Peyer's patch (tissue), 4 donors: ENCODE results near the gene CXorf49B.
"Not testable (repeated sequence)": the region's sequence is repeated elsewhere in the genome, so short reads cannot be mapped to it uniquely, and the experiment has no call there.

Experiments
- POLR2A ChIP-seq, 2 donors: fragments of 450-650 bp; IDR thresholded peaks; one replicate each; pipeline ENCODE4 v1.5.1; 2017; ENCODE audit warnings: antibody characterized with exemption in 2 of 2, mild to moderate bottlenecking in 2 of 2, moderate library complexity in 2 of 2
- TF ChIP-seq, protein P1 (sequence below), 6 experiments: fragments of 450-650 bp in 4 of 6; fragments of 200-600 bp in 2 of 6; sonication (generic) in 1 of 6; IDR thresholded peaks; one replicate each; pipeline ENCODE4 v1.5.1; 2017 to 2019; ENCODE audit warnings: antibody characterized with exemption in 6 of 6, mild to moderate bottlenecking in 3 of 6, moderate library complexity in 1 of 6

DNA sequence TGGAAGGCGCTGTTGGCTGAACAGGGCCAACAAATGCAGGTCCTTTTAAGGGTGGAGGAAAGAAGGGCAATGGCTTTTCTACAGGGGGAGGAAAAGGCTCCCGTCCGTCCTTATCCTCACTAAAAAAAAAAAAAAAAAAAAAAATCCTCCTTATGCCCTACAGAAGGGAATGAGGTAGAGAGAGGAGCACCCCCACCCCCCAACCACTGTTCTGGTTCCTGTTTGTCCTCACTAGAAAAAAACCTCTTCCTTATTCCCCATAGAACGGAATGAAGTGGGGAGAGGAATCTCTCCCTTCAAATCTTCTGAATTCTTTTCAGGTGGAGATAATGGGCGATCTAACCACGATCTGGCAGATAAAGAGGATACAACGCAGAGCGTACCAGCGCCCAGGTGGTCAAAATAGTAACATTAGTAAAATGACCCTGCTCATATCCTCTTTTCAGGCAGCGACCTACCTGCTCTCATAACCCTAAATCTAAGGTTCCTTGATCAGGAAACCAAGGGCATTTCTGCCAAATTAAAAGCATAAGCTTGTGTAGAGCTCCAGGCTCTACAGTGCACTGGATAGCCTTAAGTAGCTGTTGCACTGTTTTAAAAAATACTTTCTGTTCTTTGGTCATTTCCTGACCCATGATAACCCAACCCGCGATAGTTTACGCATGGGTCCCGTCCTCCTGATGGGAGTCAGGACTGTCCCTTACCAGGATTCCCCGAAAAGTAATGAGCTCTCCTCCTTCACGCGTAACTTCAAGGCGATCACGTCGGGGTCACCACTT, 20.6 kb downstream of the CXorf49B start:
- TF ChIP-seq, protein P1, sequence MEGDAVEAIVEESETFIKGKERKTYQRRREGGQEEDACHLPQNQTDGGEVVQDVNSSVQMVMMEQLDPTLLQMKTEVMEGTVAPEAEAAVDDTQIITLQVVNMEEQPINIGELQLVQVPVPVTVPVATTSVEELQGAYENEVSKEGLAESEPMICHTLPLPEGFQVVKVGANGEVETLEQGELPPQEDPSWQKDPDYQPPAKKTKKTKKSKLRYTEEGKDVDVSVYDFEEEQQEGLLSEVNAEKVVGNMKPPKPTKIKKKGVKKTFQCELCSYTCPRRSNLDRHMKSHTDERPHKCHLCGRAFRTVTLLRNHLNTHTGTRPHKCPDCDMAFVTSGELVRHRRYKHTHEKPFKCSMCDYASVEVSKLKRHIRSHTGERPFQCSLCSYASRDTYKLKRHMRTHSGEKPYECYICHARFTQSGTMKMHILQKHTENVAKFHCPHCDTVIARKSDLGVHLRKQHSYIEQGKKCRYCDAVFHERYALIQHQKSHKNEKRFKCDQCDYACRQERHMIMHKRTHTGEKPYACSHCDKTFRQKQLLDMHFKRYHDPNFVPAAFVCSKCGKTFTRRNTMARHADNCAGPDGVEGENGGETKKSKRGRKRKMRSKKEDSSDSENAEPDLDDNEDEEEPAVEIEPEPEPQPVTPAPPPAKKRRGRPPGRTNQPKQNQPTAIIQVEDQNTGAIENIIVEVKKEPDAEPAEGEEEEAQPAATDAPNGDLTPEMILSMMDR (IDR thresholded peaks at IDR 0.05), result not testable (repeated sequence)
- TF ChIP-seq POLR2A (IDR thresholded peaks at IDR 0.05), result not testable (repeated sequence)
